Activated naive CD4-positive, alpha-beta T cell treated with anti-CD3 and anti-CD28 coated beads, Interleukin-2, amount 50 U/mL, for 72 hours (primary cell): ENCODE data around the gene MZT2B. TPM values are rescaled to one million over a fixed set of nuclear protein-coding genes. Genes with fewer than 3 reads are reported as not detected.
"Not testable (repeated sequence)": the region's sequence is repeated elsewhere in the genome, so short reads cannot be mapped to it uniquely, and the experiment has no call there.

ENCODE experiments used
- ATAC-seq, 2 donors: fragments of 150-1000 bp; cut with Tn5 transposase; 2 replicates each; pipeline ENCODE4 v1.10.0; 2021; ENCODE audit warnings: mild to moderate bottlenecking in 2 of 2, moderate library complexity in 2 of 2
- DNase-seq, 2 donors: peaks; one replicate each; pipeline ENCODE4 v3.0.0; 2021 to 2022; ENCODE audit warnings: low spot score in 2 of 2
- H3K27ac Mint-ChIP-seq, 2 donors: one replicate each; pipeline ENCODE4 v1.8.0; 2022; ENCODE audit warnings: mild to moderate bottlenecking in 2 of 2, mixed read lengths in 2 of 2
- H3K36me3 Mint-ChIP-seq, 2 donors: one replicate each; pipeline ENCODE4 v1.8.0; 2022; ENCODE audit warnings: mixed read lengths in 2 of 2
- H3K9me3 Mint-ChIP-seq, 2 donors: one replicate each; pipeline ENCODE4 v1.8.0; 2022; ENCODE audit warnings: mixed read lengths in 2 of 2
- total RNA-seq, 2 donors: library from RNA; stranded (reverse); gene quantifications; one replicate each; pipeline ENCODE4 v1.2.3, GENCODE V29; 2022

MZT2B gene
- total RNA-seq, 2 donors from 2014 or later = 392 to 450 TPM

- H3K9me3 Mint-ChIP-seq = no peaks in the 10 kb centered on the region
- peaks cover 5 to 11% of the 10 kb centered on the region in 2 donors for H3K36me3 Mint-ChIP-seq
- no peak for ATAC-seq
- no peak for DNase-seq
- peak overlapping the region in 1 of 2 donors; percentile 50 for H3K27ac Mint-ChIP-seq
These were observed 5.2 kb downstream of the MZT2B start for GRCh38 chr2:130187268-130187667.

- peaks cover 5 to 11% of the 10 kb centered on the region in 2 donors for H3K36me3 Mint-ChIP-seq
- H3K9me3 Mint-ChIP-seq, DNase-seq: not testable (repeated sequence)
- H3K27ac Mint-ChIP-seq = peak overlapping the region in 1 of 2 donors; percentile 86
- peak in 1 of 2 donors; percentile 21 for ATAC-seq
These were observed 6.1 kb downstream of the MZT2B start for GRCh38 chr2:130187859-130188792.

- not testable (repeated sequence) for ATAC-seq, DNase-seq, H3K36me3 Mint-ChIP-seq, H3K9me3 Mint-ChIP-seq
- peak overlapping the region in 1 of 2 donors; percentile 86 for H3K27ac Mint-ChIP-seq
These were observed 6.9 kb downstream of the MZT2B start for GRCh38 chr2:130188958-130189357.

GRCh38 chr2:130190237-130190636 is 8.2 kb downstream of the MZT2B start:
- no peaks in the 10 kb centered on the region for H3K9me3 Mint-ChIP-seq
- ATAC-seq (no peak), DNase-seq (no peak)
- no peak overlapping the region for H3K27ac Mint-ChIP-seq
- no peaks in the 10 kb centered on the region for H3K36me3 Mint-ChIP-seq

- not testable (repeated sequence) for H3K36me3 Mint-ChIP-seq, H3K27ac Mint-ChIP-seq, ATAC-seq, DNase-seq, H3K9me3 Mint-ChIP-seq
These were observed 9.3 kb downstream of the MZT2B start for GRCh38 chr2:130191319-130191718.

- not testable (repeated sequence) for DNase-seq, H3K27ac Mint-ChIP-seq, H3K9me3 Mint-ChIP-seq, H3K36me3 Mint-ChIP-seq, ATAC-seq
These were observed 10.4 kb downstream of the MZT2B start for GRCh38 chr2:130192451-130192850.

- H3K36me3 Mint-ChIP-seq, ATAC-seq, DNase-seq, H3K9me3 Mint-ChIP-seq, H3K27ac Mint-ChIP-seq: not testable (repeated sequence)
These were observed 11.8 kb downstream of the MZT2B start for GRCh38 chr2:130193824-130194223.

- H3K27ac Mint-ChIP-seq, H3K36me3 Mint-ChIP-seq, H3K9me3 Mint-ChIP-seq, DNase-seq: not testable (repeated sequence)
- ATAC-seq = peak; percentile 42 to 51
These were observed 13.1 kb downstream of the MZT2B start for GRCh38 chr2:130195089-130195635.

- not testable (repeated sequence) for ATAC-seq, H3K36me3 Mint-ChIP-seq, H3K27ac Mint-ChIP-seq, DNase-seq, H3K9me3 Mint-ChIP-seq
These were observed 14.0 kb downstream of the MZT2B start for GRCh38 chr2:130196052-130196451.

- Mint-ChIP-seq H3K9me3 (no peaks in the 10 kb centered on the region), H3K36me3 (no peaks in the 10 kb centered on the region), H3K27ac (no peak within 1 kb of the TSS)
- DNase-seq (no peak), ATAC-seq (no peak)
These were observed 16.3 kb downstream of the MZT2B start, which contains the start of gene TUBA3E for GRCh38 chr2:130198343-130198742. Gene TUBA3E (minus strand): TSS chr2:130198439. CDS start chr2:130198360, 79 bp downstream.

GRCh38 chr2:130202518-130202917 is 20.5 kb downstream of the MZT2B start:
- not testable (repeated sequence) for H3K9me3 Mint-ChIP-seq, ATAC-seq, H3K36me3 Mint-ChIP-seq, DNase-seq, H3K27ac Mint-ChIP-seq

- H3K9me3 Mint-ChIP-seq, H3K27ac Mint-ChIP-seq, ATAC-seq, DNase-seq, H3K36me3 Mint-ChIP-seq: not testable (repeated sequence)
These were observed 21.1 kb downstream of the MZT2B start for GRCh38 chr2:130203150-130203549.

- not testable (repeated sequence) for H3K9me3 Mint-ChIP-seq, H3K27ac Mint-ChIP-seq, DNase-seq, ATAC-seq, H3K36me3 Mint-ChIP-seq
These were observed 25.0 kb downstream of the MZT2B start for GRCh38 chr2:130207051-130207450.

GRCh38 chr2:130219147-130219546 is 37.1 kb downstream of the MZT2B start:
- not testable (repeated sequence) for DNase-seq, H3K9me3 Mint-ChIP-seq, H3K36me3 Mint-ChIP-seq, ATAC-seq, H3K27ac Mint-ChIP-seq

- DNase-seq, H3K27ac Mint-ChIP-seq, H3K9me3 Mint-ChIP-seq, H3K36me3 Mint-ChIP-seq: not testable (repeated sequence)
- peak in 1 of 2 donors; percentile 25 for ATAC-seq
These were observed 38.4 kb downstream of the MZT2B start for GRCh38 chr2:130220505-130220904.

GRCh38 chr2:130222523-130222922 is 40.5 kb downstream of the MZT2B start:
- H3K9me3 Mint-ChIP-seq, H3K36me3 Mint-ChIP-seq, H3K27ac Mint-ChIP-seq, DNase-seq: not testable (repeated sequence)
- ATAC-seq = peak in 1 of 2 donors; percentile 94

- not testable (repeated sequence) for DNase-seq, H3K9me3 Mint-ChIP-seq, H3K36me3 Mint-ChIP-seq, ATAC-seq, H3K27ac Mint-ChIP-seq
These were observed 45.9 kb downstream of the MZT2B start for GRCh38 chr2:130228005-130228404.
